HG02870 (cell line): ENCODE results near the gene PAX2.
"Not testable (repeated sequence)": the region's sequence is repeated elsewhere in the genome, so short reads cannot be mapped to it uniquely, and the experiment has no call there.

Source experiments
- ATAC-seq: cut with Tn5 transposase; IDR thresholded peaks from one replicate; pipeline ENCODE4 v1.9.1; 2021; ENCODE audit warnings: mild to moderate bottlenecking, moderate library complexity; ENCODE audit not compliant: unreplicated experiment

The PAX2 gene

DNA sequence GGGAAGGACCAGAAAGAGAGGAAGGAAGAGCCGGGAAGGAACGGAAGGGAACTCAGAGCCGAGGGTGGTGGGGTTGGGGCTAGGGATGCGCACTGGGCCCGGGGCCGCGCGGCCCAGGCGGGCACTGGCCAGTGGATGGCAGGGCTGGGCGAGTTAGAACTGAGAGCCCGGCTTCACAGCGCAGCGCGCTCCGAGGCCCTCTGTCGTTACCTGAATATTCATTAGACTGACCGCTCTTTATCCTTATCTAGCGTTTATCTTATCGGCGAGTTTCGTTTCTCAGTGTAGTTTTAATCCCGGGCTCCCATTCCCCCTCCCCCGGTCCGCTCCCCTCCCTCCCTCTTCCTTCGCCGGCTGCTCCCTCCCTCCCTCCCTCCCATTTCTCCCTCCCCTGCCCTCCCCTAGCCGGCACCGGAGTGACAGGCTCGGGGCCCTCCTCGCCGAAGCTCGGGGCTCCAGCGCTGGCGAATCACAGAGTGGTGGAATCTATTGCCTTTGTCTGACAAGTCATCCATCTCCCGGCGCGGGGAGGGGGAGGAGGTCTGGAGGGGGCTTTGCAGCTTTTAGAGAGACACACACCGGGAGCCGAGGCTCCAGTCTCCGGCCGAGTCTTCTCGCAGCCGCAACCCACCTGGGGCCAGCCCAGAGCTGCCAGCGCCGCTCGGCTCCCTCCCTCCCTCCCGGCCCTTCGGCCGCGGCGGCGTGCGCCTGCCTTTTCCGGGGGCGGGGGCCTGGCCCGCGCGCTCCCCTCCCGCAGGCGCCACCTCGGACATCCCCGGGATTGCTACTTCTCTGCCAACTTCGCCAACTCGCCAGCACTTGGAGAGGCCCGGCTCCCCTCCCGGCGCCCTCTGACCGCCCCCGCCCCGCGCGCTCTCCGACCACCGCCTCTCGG lies at the start of gene PAX2:
Gene PAX2, plus strand, starts transcription at position 596 of the 895 bp plus-strand sequence. CDS start 679 bp downstream, outside the sequence.
- no peak for ATAC-seq

DNA sequence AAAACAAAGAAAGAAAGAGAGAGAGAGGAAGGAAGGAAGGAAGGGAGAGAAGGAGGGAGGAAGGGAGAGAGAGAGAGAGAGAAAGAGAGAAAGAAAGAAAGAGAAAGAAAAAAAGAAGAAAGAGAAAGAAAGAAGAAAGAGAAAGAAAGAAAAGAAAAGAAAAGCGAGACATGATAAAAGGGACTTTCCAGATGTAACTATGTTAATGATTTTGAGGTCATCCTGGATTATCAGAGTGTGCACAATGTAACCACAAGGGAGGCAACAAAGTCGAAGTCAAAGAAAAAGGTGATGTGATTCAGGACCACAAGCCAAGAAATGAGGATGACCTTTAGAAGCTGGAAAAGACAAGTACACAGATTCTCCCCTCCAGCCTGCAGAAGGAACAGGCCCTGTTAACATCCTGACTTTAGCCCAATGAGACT lies 48.9 kb upstream of the PAX2 start:
- no peak for ATAC-seq

DNA sequence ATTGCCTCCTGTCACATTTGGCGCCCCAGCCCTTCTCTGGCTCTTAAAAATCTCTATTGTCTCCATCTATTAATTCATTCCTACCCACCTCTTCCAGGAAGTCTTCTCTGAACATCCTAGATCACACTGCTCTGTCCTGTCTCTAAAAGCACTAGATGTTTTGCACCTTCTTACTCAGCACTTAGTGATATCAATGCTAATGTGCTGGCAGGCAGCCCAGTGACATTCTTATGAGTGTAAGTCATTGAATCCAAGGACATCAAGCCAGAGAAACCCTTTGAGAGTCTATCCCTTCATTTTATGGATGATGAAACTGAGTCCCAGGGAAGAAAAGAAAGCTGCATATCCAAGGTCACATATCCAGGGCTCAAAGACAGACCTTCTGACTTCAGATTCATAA lies 48.3 kb upstream of the PAX2 start:
- no peak for ATAC-seq

GRCh38 chr10:100697631-100698030 lies 47.8 kb upstream of the PAX2 start:
- ATAC-seq, result no peak

GRCh38 chr10:100701704-100702103 lies 43.7 kb upstream of the PAX2 start:
- ATAC-seq, result not testable (repeated sequence)

DNA sequence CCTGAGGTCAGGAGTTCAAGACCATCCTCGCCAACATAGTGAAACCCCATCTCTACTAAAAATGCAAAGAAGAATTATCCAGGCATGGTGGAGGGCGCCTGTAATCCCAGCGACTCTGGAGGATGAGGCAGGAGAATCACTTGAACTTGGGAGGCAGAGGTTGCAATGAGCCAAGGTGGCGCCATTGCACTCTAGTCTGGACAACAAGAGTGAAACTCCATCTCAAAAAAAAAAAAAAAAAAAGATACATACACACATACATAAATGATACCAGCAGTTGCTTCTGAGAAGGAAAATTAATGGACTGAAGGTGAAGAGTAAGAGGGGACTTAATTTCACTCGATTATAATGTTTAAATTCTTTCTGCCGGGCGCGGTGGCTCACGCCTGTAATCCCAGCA lies 40.2 kb upstream of the PAX2 start:
- ATAC-seq, result no peak

DNA sequence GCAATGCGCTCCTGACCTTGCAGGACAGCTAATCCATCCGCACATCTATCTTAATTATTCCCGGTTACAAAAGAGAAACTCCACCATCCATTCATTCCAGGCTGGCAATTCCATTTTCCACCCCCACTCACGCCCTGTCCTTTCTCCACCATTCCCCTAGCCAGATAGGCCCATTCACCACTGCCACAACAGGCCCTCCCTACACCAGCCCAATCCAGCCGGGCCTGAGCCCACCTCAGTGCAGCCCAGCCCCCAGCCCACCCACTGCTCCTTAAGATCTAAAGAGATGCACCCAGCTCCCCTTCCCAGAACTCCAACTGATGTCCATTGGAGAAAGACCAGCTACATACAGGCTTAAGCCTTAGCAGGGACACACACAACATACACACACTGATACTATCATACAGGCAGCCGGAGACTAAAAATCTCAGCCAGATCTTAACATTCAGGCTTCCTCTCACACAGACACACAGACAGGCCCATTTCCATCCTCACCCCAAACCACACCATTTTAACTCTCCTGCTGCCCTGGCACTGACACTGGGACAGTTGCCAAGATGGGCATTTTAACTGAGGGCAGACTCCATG lies 38.0 kb upstream of the PAX2 start:
- no peak for ATAC-seq

GRCh38 chr10:100709146-100710082 lies 36.0 kb upstream of the PAX2 start:
- ATAC-seq, result no peak

DNA sequence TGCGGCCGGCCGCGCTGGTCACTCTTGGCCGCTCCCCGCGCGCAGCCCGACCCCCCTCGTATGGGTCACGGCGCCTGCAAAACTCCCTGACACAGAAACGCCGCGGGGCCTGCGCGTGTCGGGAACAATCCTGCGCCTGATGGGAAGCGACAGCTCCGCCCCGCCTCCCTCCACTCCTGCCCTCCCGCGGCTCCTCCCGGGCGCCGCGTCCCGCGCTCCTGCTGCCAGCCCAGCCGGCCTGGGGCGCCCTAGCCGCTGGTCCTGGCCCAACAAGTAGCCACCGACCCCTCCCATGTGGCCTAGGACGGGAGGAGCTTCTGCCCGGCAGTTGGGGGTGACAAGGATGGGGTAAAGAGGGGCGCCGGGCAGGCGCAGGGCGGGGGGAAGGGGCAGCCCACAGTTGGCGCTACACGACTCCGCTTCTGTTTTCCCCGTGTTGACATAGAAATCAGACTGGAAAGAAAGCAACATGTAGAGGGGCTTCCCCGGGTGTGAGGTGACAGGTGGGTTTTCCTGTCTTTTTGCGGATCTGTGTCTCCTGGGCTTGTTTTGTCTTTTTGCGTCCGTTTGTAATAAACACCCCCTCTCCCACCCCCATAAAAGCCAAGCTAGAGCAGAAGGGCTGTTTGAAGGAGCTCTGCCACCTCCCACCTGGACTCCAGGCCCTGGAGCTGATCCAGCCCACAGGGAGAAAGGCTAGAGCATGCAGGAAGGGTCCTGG lies 35.1 kb upstream of the PAX2 start:
- no peak for ATAC-seq

DNA sequence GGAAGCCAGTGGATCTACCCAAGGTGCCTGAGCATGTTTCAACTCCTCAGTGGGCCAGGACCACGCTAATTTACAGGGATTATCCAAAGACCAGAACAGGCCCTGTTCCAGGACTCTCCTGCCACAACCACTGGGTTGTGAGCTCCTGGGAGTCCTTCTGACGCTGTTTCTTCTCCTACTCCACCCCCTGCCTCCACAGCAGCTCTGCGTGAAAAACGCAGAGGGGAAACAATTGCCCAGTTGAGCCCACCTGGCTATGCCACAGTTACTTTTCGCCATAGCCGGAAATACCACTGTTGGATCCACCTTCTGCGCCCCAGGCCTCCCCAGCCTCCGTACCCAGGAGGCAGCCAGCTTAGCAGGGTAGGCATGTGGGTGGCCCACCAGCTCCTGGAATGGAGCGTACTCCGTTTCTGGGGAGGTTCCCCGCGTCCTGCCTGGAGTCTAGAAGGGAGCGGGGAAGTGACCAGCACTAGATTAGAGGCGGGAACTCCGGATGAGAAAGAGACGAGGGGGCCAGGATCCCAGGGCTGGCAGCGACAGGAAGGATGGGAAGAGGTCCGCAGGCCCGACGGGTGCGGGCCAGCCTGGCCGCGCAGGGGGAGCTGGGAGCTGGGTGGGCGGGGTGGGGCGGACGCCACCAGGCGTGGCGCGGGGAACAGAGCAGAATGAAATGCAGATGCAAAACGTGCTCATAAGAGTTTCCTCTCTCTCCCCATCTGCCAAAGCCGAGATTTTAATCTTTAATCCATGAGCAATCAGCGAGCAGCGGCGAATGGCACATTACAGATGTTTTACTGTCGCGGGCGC lies 32.1 kb upstream of the PAX2 start:
- no peak for ATAC-seq

GRCh38 chr10:100713859-100714565 lies 31.4 kb upstream of the PAX2 start:
- ATAC-seq, result no peak

- ATAC-seq, result no peak
These were observed 30.8 kb upstream of the PAX2 start for GRCh38 chr10:100714566-100714950.

DNA sequence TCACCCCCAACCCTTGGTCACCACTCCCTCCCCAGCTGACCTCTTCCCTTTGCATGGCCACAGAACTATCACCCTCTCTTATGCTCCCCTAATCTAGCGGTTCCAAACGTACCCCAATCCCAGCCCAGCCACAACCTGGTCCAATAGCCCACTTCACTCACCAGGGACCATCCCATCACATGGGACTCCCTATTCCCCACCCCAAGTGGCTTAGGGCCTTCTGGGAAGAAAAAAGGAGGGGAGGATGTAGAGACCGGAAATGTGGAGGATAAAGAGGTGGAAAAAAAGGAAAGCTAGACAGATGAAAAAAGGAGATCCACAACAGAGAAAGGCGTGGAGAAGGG lies 30.3 kb upstream of the PAX2 start:
- no peak for ATAC-seq

DNA sequence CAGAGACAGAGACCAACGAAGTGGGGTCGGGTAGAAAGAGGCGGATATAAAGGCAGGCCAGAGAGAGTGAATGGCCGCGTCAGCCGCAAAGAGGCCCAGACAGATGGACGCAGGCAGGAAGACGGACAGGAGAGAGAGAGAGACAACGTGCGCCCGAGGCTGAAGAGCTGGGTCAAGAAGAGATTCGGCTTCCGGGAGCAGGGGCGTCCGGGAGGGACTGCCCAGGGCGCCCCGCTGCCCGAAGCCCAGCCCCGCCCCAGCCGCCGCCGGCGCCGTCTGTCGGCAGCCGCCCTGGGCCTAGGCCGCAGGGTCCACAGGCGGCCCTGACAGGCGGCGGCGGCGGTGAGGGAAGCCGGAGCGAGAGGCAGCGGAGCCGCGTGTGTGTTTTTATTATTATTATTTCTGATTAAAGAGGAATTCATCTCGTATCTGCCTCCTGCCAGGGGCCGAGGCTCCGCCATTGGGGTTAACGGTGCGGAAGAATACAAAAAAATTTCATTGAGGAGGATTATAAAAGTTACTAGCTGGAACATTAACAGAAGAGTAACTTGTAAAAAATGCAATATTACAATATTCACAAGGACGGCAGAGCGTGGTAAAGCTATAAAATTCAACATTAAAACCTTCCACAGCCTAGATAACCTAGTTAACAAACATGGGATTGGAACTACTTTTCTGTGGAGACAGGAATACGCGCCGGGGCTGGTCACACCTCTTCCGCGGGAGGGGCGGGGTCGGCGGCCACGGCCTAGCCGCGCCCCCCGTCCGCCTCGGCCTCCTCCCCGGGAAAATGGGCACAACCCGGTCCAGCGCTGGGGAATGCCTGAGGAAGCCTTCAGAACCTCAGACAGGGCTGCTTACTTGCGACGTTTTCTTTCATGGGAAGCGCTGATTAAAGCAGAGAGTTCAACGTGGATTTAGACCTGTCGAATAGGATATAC lies 29.7 kb upstream of the PAX2 start:
- ATAC-seq, result no peak

DNA sequence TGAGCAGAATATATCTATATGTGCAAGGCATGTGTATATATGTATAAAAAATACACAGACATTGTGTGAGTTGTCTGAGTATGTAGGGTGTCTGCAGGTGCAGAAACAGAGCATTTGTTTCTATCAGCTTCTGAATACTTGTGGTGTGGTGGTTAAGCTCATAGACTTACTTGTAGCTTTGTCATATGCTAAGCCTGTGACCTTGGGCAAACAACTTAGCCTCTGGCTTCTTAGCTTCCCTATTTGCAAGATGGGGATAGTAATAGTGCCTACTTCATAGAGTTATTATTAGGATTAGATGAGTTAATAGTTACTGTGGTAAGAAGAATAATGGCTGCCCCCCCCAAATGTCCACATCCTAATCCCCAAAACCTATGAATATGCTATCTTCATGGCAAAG lies 28.2 kb upstream of the PAX2 start:
- ATAC-seq, result no peak

DNA sequence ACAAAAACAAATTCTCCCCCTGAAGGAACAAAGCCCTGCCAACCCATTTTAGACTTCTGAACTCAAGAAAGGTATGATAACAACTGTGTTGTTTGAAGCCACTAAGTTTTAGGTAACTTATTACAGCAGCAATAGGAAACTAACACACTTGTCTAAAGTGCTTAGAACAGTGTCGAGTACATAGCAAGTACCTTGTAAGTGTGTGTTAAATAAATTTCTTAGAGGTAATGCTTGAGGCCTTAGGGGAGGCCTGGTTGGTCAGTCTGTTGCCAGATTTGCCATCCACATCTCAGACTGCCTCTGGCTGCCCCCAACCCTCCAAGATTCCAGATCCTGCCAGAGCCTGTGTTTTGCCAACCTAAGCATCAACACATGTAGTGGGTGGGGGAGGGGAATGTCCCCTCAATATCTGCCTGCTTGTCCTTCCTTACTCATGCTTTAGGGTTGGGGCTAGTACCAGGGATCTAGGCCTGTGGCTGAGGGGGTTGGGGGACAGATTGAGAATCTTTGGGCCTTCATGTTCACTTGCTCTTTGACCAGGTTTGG lies 27.1 kb upstream of the PAX2 start:
- ATAC-seq, result no peak

GRCh38 chr10:100723180-100723579 lies 22.2 kb upstream of the PAX2 start:
- ATAC-seq, result no peak
